EH (cell line): ENCODE data around the gene ZFP82.

ENCODE experiments used
- DNase-seq: peaks from one replicate; pipeline ENCODE4 v3.0.0-alpha.2; 2015; ENCODE audit warnings: low read depth

Gene ZFP82

DNA sequence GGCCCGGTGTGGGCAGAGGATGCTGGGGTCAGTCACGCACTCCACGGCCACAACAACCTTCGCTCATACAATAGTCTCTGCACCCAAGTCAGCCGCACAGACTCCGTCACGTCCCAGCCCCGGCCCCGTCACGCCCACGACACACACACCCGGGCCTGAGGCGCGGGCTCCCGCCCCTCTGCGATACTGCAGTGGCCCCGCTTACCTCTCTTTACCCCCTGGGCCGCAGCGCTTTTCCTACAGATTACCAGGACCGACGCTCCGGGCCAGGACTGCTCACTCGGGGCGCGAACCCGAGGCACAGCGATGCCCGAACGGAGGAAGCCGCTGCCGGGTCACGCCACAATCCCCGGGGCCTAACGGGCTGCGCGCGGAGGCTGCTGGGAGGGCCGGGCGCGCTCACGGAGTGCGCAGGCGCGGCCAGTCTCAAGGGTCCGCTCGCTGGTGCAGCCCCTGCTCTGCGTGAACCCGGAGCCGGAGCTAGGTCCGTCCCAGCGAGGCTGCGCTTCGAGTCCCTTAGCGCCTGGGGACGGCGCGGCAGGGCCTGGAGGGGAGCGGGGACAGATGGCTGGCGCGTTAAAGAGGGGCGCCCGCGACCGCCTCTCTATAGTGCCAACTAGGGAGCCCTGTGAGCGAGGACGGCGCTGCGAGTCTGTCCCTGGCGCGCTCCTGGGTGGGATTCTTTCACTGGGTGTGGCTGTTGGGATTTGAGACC, at the start of gene ZFP82:
ZFP82 (minus strand) TSS at position 358 of the 715 bp plus-strand sequence. CDS start 8,855 bp downstream, outside the sequence.
- peak; percentile 77 for DNase-seq

GRCh38 chr19:36460046-36460445, 41.6 kb upstream of the ZFP82 start:
- peak; percentile 60 for DNase-seq

DNA sequence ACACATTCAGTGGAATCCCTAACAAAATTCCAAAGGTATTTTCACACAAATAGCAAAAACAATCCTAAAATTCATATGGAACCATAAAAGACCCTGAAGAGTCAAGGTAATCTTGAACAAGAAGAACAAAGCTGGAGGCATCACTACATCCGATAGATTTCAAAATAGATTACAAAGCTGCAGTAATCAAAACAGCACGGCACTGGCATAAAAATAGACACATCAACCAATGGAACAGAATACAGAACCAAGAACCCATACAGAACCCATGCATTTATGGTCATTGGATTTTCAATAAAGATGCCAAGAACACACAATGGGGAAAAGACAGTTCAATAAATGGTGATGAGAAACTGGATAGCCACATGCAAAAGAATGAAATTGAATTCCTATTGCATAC, 38.4 kb upstream of the ZFP82 start:
- no peak for DNase-seq

DNA sequence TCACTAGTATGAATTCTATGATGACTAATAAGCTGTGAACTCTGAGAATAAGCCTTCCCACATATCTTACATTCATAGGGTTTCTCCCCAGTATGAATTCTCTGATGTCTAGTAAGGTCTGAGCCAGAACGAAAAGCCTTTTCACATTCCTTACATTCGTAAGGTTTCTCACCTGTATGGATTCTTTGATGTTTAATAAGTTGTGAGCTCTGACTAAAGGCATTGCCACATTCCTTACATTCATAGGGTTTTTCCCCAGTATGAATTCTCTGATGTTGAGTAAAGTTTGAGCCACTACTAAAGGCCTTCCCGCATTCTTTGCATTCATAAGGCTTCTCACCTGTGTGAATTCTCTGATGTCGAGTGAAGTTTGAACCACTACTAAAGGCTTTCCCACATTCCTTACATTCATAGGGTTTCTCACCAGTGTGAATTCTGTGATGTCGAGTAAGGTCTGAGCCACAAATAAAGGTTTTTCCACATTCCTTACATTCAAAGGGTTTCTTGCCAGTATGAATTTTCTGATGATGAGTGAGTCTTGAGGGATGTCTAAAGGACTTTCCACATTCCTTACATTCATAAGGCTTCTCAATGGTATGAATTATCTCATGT, 30.7 kb upstream of the ZFP82 start:
- no peak for DNase-seq

DNA sequence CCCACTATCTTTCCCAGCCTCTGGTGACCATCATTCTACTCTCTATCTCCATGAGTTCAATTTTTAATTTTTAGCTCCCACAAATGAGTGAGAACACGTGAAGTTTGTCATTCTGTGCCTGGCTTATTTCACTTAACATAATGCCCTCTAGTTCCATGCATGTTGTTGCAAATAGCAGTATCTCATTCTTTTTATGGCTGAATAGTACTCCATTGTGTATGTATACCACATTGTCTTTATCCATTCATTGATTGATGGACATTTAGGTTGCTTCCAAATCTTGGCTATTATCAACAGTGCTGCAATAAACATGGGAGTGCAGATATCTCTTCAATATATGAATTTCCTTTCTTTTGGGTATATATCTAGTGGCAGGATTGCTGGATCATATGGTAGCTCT, 22.9 kb upstream of the ZFP82 start:
- no peak for DNase-seq

DNA sequence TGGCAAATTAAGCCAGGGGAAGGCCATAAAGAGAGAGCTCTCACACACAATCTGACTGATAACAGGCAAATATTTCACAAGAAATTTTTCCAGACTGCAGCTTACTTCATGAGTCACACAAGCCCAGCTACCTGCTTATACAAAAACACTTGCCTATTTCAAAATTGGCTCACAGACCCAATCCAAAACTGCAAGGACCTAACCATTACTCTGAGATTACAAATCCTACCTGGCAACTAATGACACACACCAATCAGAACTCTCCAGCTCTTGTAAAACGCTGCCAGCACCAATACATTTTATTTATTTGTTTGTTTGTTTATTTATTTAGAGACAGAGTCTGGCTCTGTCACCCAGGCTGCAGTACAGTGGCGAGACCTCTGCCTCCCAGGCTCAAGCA, 18.1 kb upstream of the ZFP82 start:
- DNase-seq, result no peak

- DNase-seq, result no peak
Observed at GRCh38 chr19:36423925-36424324, 5.5 kb upstream of the ZFP82 start.

- no peak for DNase-seq
Observed at GRCh38 chr19:36421749-36422481, 3.5 kb upstream of the ZFP82 start.

- peak; percentile 31 for DNase-seq
Observed at GRCh38 chr19:36420961-36421748, 2.7 kb upstream of the ZFP82 start.

DNA sequence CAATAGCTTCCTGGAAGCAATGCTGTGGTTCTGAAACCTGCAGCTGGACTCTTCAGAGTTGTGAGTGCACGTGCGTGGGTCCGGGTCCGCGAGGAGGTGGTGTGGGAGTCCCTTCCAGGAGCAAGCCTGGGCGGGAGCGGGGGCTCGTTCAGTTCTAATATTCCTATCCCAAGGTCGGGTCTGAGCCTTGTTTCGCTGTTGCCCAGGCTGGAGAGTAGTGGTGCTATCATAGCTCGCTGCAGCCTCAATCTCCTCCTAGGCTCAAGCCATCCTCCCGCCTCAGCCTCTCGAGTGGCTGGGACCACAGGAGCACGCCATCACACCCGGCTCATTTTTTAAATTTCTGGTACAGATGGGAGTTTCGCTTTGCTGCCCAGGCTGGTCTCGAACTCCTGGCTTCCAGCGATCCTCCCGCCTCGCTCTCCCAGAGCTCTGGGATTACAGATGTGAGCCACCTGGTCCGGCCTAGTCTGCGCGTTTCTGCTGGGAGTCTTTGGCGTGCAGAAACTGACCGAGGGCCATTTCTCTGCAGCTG, 625 bp downstream of the ZFP82 start:
- DNase-seq, result no peak

- no peak for DNase-seq
Observed at GRCh38 chr19:36409841-36410240, 8.6 kb downstream of the ZFP82 start.

DNA sequence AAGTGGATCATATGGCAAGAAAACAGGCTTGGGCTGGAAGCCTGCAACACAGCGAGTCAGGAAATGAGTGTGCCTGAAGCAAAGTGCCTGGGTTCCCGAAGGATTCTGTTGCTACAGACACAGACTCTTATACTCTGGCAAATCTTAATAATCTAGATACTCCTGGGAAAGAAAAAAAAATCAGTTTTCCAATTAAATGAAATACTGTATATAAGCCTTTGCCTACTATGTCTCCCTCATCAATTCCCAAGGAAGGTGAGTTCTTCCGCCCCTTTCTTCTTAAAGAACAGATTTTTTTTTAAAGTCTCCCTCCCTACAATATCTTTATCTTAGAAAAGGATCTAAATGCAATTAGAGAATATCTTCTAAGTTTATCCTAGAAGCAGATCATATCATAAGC, 10.3 kb downstream of the ZFP82 start:
- no peak for DNase-seq

DNA sequence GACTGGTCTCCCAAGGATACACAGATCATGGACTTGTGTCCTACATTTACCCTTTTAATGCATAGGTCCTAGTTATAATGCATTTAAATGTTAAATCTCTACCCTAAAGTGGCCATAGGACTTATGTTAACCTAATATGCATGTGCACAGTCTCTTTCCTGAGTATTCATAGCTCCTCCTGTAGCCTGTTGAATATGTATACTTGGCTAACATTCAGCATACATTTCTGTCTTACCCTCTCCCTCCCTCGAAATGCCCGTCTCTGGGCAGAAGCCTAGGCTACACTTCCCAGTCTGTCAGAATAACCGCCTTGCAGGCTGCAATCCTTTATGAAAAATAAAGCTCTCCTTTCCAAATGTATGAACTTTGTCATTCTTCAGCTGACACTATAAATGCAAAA, 13.9 kb downstream of the ZFP82 start:
- DNase-seq, result no peak

GRCh38 chr19:36401475-36401874, 17.0 kb downstream of the ZFP82 start:
- no peak for DNase-seq

- no peak for DNase-seq
Observed at GRCh38 chr19:36398571-36398970, 19.9 kb downstream of the ZFP82 start.

DNA sequence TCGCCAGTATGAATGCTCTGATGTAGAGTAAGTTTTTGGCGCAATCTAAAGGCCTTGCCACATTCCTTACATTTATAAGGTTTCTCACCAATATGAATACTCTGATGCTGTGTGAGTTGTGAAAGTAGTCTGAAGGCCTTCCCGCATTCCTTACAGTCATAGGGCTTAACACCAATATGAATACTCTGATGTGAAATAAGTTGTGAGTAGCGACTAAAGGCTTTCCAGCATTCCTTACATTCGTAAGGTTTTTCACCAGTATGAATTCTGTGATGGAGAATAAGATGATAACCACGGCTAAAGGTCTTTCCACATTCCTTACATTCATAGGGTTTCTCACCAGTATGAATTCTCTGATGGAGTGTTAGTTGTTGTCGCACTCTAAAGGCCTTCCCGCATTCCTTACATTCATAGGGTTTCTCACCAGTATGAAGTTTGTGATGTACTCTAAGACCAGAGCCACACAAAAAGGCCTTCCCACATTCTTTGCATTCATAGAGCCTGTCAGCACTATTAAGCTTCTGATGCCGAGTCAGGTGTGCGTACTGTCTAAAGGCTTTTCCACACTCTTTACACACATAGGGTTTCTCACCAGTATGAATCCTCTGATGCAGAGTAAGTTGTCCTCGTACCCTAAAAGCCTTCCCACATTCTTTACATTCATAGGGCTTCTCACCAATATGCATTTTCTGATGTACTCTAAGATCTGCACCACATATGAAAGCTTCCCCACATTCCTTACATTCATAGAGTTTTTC, 25.3 kb downstream of the ZFP82 start:
- DNase-seq, result peak; percentile 1

DNA sequence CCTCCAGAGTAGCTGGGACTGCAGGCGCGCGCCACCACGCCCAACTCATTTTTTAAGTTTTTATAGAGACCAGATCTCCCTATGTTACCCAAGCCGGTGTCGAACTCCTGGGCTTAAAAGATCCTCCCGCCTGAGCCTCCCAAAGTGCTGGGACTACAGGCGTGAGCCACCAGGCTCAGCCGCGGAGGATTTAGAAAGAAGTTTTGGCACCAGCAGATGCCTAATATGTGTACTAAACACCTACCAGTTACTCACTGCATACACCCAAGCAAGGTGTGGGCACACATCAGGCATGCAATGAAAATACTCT, 39.0 kb downstream of the ZFP82 start:
- no peak for DNase-seq

DNA sequence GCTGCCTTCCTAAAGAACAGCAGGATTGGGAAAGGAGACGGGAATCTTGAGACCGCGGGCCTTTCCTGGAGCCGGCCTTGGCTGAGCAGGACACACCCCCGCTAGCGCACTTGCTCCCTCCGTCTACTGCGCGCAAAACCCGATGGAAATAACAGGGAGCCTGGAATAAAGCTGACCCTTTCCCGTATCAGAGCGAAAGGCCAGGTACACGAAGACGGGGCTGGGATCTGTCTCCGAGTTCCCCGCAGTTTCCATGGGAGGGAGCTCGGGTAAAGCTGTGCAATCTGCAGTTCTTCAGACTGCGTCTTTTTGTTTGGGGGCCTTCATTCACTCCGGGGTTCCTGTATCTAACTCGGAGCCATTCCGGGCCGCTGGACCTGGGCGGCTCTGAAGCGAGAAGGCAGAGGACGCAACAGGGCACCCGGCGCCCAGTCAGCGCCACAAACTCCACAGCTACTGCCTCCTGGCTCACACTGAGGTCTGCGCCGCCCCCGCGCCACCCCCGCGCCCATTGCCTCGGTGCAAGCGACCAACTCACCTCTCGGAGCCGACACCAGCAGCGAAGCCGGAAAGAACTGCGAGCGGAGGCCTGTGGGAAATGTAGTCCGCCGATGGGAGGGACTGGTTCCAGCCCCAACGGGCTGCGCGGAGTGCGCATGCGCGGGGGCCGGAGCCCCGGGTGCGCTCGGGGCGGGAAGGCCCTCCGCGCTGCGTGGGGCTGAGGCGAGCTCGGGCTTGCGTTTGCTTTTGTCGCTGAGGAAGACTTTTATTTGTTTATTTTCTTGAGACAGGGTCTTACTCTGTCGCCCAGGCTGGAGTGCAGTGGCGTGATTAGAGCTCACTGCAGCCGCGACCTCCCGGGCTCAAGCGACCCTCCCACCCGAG, 39.6 kb downstream of the ZFP82 start, which contains the start of gene ZFP14:
ZFP14 (minus strand) TSS at position 577 of the 885 bp plus-strand sequence. CDS start 11,309 bp downstream, outside the sequence.
- peak; percentile 92 for DNase-seq

GRCh38 chr19:36377541-36378178, 40.8 kb downstream of the ZFP82 start:
- DNase-seq, result no peak

- no peak for DNase-seq
Observed at GRCh38 chr19:36373638-36374156, 44.7 kb downstream of the ZFP82 start.
